WTC11 (cell line): Measurements from ENCODE around the gene ABCG1. TPM values are rescaled to one million over a fixed set of nuclear protein-coding genes. Genes with fewer than 3 reads are reported as not detected.

Experiments used
- ATAC-seq: fragments of 200-7000 bp; cut with Tn5 transposase; 2 replicates; pipeline ENCODE4 v1.10.0; 2021; ENCODE audit warnings: mild to moderate bottlenecking, moderate library complexity
- CTCF ChIA-PET: fragments of 300-600 bp; sonication (Branson Sonifier 250); formaldehyde crosslinking; loops from one replicate; lab custom pipeline; 2021; ENCODE audit warnings: antibody characterized with exemption; lab: Charles Lee
- POLR2A ChIA-PET: fragments of 350-600 bp; sonication (Branson Sonifier 250); formaldehyde crosslinking; loops from one replicate; lab custom pipeline; 2021; ENCODE audit warnings: antibody characterized with exemption; lab: Charles Lee
- DNase-seq: peaks from one replicate; pipeline ENCODE4 v3.0.0; 2021; ENCODE audit warnings: low spot score
- H3K27ac Mint-ChIP-seq: 2 replicates; pipeline ENCODE4 v1.8.0; 2021; ENCODE audit warnings: mixed read lengths
- H3K27me3 Mint-ChIP-seq: 2 replicates; pipeline ENCODE4 v1.8.0; 2021; ENCODE audit warnings: low read depth, mild to moderate bottlenecking, moderate library complexity, mixed read lengths
- H3K36me3 Mint-ChIP-seq: 2 replicates; pipeline ENCODE4 v1.8.0; 2021; ENCODE audit warnings: mixed read lengths
- H3K4me1 Mint-ChIP-seq: 2 replicates; pipeline ENCODE4 v1.8.0; 2022; ENCODE audit warnings: mixed read lengths
- H3K4me3 Mint-ChIP-seq: 2 replicates; pipeline ENCODE4 v1.8.0; 2021; ENCODE audit warnings: mild to moderate bottlenecking, moderate library complexity, mixed read lengths
- H3K9me3 Mint-ChIP-seq: 2 replicates; pipeline ENCODE4 v1.8.0; 2021; ENCODE audit warnings: mixed read lengths
- SMAD3 ChIP-seq: sonication (generic); formaldehyde crosslinking; IDR thresholded peaks from 2 replicates; pipeline ENCODE4 v1.8.0; 2022; ENCODE audit warnings: missing genetic modification reagents, mild to moderate bottlenecking, borderline replicate concordance
- total RNA-seq: library from RNA; stranded (reverse); gene quantifications from 3 replicates; pipeline ENCODE4 v1.2.3, GENCODE V29; 2021
- TF ChIP-seq, protein P1 (sequence below): sonication (generic); formaldehyde crosslinking; IDR thresholded peaks from 2 replicates; pipeline ENCODE4 v1.8.1; 2023; ENCODE audit warnings: mild to moderate bottlenecking, moderate library complexity, missing genetic modification reagents
- TF ChIP-seq, protein P2 (sequence below): sonication (generic); formaldehyde crosslinking; IDR thresholded peaks from 2 replicates; pipeline ENCODE4 v1.8.0; 2023; ENCODE audit warnings: missing genetic modification reagents, mild to moderate bottlenecking, borderline replicate concordance
- TF ChIP-seq, protein P3 (sequence below): sonication (generic); formaldehyde crosslinking; IDR thresholded peaks from 2 replicates; pipeline ENCODE4 v1.8.0; 2022; ENCODE audit warnings: mild to moderate bottlenecking, missing genetic modification reagents
- TF ChIP-seq, protein P4 (sequence below): sonication (generic); formaldehyde crosslinking; IDR thresholded peaks from 2 replicates; pipeline ENCODE4 v1.8.0; 2022; ENCODE audit warnings: mild to moderate bottlenecking, missing genetic modification reagents
- TF ChIP-seq, protein P5 (sequence below): sonication (generic); formaldehyde crosslinking; IDR thresholded peaks from 2 replicates; pipeline ENCODE4 v1.8.0; 2022; ENCODE audit warnings: missing genetic modification reagents

ABCG1 gene
- total RNA-seq, 1 experiment from 2014 or later = 4.0 TPM

DNA sequence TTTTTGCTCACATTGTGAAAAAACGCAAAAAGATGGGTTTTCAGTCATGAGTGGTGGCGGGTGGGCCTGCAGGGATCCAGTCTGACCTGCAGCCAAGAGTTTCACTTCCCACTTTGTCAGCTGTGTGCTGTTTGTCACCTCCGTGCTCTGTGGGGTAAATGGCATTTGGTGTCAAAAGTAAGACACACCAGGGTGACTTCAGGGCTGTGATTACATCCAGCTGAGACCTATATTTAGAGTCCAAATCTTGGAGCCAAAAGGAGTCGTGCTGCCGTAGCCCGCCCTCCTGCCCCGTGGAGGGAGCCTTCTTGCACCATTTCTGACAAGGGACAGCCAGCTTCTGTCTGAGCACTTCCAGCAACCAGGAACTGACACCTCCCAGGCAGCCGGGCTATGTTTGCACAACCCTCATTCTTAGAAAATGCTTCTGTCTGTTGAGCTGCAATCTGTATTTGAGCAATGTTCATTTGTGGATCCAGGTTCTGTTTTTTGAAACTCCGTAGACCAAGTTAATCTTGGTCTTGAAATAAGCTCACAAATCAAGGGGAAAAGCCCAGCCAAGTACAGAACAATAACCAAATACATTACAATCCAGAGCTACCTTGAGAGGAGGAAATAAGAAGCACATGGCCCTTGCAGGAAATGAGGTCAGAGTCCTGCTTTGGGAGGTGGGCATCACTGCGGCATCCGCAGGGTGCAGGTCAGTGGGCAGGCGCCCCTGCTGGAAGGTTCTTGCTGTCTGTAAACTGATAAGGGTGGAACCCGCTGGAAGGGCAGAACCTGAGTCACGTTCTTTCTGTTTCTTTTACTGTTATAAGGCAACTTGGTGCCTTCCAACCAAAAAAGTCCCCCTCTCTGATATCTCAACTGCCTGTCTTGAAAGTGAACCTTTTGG is 14.4 kb downstream of the ABCG1 start (continued):
- TF ChIP-seq, protein P1, sequence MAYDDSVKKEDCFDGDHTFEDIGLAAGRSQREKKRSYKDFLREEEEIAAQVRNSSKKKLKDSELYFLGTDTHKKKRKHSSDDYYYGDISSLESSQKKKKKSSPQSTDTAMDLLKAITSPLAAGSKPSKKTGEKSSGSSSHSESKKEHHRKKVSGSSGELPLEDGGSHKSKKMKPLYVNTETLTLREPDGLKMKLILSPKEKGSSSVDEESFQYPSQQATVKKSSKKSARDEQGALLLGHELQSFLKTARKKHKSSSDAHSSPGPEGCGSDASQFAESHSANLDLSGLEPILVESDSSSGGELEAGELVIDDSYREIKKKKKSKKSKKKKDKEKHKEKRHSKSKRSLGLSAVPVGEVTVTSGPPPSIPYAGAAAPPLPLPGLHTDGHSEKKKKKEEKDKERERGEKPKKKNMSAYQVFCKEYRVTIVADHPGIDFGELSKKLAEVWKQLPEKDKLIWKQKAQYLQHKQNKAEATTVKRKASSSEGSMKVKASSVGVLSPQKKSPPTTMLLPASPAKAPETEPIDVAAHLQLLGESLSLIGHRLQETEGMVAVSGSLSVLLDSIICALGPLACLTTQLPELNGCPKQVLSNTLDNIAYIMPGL = no peak
- no peak for TF ChIP-seq SMAD3
- TF ChIP-seq, protein P2, sequence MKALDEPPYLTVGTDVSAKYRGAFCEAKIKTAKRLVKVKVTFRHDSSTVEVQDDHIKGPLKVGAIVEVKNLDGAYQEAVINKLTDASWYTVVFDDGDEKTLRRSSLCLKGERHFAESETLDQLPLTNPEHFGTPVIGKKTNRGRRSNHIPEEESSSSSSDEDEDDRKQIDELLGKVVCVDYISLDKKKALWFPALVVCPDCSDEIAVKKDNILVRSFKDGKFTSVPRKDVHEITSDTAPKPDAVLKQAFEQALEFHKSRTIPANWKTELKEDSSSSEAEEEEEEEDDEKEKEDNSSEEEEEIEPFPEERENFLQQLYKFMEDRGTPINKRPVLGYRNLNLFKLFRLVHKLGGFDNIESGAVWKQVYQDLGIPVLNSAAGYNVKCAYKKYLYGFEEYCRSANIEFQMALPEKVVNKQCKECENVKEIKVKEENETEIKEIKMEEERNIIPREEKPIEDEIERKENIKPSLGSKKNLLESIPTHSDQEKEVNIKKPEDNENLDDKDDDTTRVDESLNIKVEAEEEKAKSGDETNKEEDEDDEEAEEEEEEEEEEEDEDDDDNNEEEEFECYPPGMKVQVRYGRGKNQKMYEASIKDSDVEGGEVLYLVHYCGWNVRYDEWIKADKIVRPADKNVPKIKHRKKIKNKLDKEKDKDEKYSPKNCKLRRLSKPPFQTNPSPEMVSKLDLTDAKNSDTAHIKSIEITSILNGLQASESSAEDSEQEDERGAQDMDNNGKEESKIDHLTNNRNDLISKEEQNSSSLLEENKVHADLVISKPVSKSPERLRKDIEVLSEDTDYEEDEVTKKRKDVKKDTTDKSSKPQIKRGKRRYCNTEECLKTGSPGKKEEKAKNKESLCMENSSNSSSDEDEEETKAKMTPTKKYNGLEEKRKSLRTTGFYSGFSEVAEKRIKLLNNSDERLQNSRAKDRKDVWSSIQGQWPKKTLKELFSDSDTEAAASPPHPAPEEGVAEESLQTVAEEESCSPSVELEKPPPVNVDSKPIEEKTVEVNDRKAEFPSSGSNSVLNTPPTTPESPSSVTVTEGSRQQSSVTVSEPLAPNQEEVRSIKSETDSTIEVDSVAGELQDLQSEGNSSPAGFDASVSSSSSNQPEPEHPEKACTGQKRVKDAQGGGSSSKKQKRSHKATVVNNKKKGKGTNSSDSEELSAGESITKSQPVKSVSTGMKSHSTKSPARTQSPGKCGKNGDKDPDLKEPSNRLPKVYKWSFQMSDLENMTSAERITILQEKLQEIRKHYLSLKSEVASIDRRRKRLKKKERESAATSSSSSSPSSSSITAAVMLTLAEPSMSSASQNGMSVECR (CRISPR knock-in tag) = no peak

DNA sequence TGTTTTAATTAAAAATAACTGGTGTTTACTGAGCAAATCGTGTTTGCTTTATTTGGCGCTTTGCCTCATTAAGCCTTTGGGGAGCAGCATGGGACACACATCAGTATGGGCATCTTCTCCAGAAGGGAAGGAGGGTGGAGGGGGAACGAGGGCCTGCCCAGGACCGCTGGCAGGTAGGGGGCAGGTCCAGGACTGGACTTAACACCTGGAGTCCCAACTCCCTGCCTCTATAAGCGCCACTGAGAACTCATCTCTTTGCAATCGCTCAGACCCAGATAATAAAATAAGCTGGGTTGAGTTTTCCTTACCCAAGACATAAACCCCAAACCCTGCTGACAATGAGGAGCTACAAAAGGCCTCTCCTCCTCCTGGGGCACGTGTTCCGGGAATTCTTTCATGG is 15.1 kb downstream of the ABCG1 start:
- ATAC-seq = peak; percentile 9
- TF ChIP-seq, protein P3, sequence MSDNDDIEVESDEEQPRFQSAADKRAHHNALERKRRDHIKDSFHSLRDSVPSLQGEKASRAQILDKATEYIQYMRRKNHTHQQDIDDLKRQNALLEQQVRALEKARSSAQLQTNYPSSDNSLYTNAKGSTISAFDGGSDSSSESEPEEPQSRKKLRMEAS = peak; percentile 9; the same call in 1 of the 2 replicates
- TF ChIP-seq, protein P2 (CRISPR knock-in tag) = no peak
- TF ChIP-seq, protein P4, sequence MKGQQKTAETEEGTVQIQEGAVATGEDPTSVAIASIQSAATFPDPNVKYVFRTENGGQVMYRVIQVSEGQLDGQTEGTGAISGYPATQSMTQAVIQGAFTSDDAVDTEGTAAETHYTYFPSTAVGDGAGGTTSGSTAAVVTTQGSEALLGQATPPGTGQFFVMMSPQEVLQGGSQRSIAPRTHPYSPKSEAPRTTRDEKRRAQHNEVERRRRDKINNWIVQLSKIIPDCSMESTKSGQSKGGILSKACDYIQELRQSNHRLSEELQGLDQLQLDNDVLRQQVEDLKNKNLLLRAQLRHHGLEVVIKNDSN (CRISPR knock-in tag) = peak; percentile 45; the same call in 1 of the 2 replicates
- TF ChIP-seq, protein P5, sequence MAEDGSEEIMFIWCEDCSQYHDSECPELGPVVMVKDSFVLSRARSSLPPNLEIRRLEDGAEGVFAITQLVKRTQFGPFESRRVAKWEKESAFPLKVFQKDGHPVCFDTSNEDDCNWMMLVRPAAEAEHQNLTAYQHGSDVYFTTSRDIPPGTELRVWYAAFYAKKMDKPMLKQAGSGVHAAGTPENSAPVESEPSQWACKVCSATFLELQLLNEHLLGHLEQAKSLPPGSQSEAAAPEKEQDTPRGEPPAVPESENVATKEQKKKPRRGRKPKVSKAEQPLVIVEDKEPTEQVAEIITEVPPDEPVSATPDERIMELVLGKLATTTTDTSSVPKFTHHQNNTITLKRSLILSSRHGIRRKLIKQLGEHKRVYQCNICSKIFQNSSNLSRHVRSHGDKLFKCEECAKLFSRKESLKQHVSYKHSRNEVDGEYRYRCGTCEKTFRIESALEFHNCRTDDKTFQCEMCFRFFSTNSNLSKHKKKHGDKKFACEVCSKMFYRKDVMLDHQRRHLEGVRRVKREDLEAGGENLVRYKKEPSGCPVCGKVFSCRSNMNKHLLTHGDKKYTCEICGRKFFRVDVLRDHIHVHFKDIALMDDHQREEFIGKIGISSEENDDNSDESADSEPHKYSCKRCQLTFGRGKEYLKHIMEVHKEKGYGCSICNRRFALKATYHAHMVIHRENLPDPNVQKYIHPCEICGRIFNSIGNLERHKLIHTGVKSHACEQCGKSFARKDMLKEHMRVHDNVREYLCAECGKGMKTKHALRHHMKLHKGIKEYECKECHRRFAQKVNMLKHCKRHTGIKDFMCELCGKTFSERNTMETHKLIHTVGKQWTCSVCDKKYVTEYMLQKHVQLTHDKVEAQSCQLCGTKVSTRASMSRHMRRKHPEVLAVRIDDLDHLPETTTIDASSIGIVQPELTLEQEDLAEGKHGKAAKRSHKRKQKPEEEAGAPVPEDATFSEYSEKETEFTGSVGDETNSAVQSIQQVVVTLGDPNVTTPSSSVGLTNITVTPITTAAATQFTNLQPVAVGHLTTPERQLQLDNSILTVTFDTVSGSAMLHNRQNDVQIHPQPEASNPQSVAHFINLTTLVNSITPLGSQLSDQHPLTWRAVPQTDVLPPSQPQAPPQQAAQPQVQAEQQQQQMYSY (CRISPR knock-in tag) = peak; percentile 86
- POLR2A ChIA-PET = interaction anchor here (0.8 to 2.1 kb wide), 3 partner anchors 10 to 25 kb away, joined by 3 to 20 read pairs (median 5); partner anchors contain the start of gene ABCG1

More for the DNA sequence above, 15.1 kb downstream of the ABCG1 start:
- Mint-ChIP-seq H3K4me1 (peaks cover 36% of the 10 kb centered on the region), H3K27ac (0 out of 2 replicates have a peak overlapping the region, but pooled peaks have one; percentile 45), H3K36me3 (no peaks in the 10 kb centered on the region), H3K9me3 (no peaks in the 10 kb centered on the region), H3K27me3 (peaks cover 35% of the 10 kb centered on the region), H3K4me3 (peak overlapping the region; percentile 45; the same call in 1 of the 2 replicates)
- CTCF ChIA-PET = interaction anchor here (0.8 to 3.0 kb wide), 11 partner anchors 8 to 281 kb away, joined by 3 to 24 read pairs (median 4); partner anchors contain the start of gene ABCG1
- no peak for DNase-seq
